ENCODE results near the gene MED13L. TPM values are rescaled to one million over a fixed set of nuclear protein-coding genes. Genes with fewer than 3 reads are reported as not detected.

MED13L gene
- total RNA-seq, 2 experiments from 2014 or later = 203 to 208 TPM

DNA sequence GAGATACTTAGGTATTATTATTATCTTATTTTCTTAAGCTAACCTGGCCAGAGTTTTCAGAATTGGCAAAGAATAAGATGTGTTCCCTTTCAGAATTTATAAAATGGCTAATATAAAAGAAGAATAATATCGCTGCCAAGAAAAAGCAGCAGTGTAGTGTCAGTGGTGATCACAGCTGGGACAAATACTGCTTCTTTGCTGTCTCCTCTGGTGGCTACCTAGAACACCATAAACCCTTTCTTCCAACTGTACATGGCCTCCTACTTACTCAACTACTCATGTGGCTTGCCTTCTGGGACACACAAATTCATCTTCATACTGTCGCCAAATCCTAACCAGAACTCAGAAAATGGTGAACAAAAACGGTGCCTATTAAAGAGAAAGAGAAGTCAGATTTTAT lies 72.7 kb downstream of the MED13L start:
- H3K27ac Mint-ChIP-seq = no peak overlapping the region
- intact Hi-C loops (cut with DNase I, micrococcal nuclease) = no loop called here

DNA sequence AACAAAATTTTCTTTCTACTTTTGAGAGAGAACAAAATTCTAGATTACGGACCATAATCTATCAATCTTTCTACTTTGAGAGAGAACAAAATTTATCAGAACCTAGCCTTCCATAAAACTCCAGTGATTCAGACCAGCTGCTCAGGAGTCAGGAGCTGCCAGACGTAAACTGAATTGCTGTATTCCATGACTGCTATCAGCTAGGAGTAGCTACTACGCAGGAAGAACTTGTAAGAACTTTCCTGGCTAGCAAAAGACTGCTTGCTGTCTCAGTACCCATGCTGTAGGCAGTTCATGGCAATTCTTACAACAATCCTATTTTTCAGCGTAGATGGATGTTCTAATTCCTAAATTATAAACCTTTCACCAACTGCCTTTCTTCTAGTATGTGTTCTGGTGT lies 73.3 kb downstream of the MED13L start:
- ChIA-PET CTCF (interaction anchor here (1.8 kb wide), 1 partner anchor 9 kb away, joined by 5 read pairs; no protein-coding TSS in a partner anchor), POLR2A (interaction anchor here (1.2 kb wide), 1 partner anchor 8 kb away, joined by 5 read pairs; no protein-coding TSS in a partner anchor)
- H3K4me1 ChIP-seq (ENCODE audit: insufficient read depth, low read length) = no peaks in the 10 kb centered on the region
- Mint-ChIP-seq H3K27ac (no peak overlapping the region), H3K9me3 (no peaks in the 10 kb centered on the region), H3K36me3 (ENCODE audit: low read depth) (peaks cover 12% of the 10 kb centered on the region), H3K4me3 (no peak overlapping the region), H3K4me1 (ENCODE audit: low read depth) (peaks cover 77% of the 10 kb centered on the region), H3K27me3 (no peaks in the 10 kb centered on the region)
- peaks cover 8% of the 10 kb centered on the region for H3K36me3 ChIP-seq (ENCODE audit: insufficient read depth, low read length)
- intact Hi-C loops (cut with DNase I, micrococcal nuclease) = no loop called here
- no peaks in the 10 kb centered on the region for H3K27me3 ChIP-seq (ENCODE audit: control insufficient read depth in 1 of 2, insufficient read depth in 2 of 2, low read length in 2 of 2)
- no peak for ATAC-seq (ENCODE audit: poor library complexity)
- TF ChIP-seq, protein P1, sequence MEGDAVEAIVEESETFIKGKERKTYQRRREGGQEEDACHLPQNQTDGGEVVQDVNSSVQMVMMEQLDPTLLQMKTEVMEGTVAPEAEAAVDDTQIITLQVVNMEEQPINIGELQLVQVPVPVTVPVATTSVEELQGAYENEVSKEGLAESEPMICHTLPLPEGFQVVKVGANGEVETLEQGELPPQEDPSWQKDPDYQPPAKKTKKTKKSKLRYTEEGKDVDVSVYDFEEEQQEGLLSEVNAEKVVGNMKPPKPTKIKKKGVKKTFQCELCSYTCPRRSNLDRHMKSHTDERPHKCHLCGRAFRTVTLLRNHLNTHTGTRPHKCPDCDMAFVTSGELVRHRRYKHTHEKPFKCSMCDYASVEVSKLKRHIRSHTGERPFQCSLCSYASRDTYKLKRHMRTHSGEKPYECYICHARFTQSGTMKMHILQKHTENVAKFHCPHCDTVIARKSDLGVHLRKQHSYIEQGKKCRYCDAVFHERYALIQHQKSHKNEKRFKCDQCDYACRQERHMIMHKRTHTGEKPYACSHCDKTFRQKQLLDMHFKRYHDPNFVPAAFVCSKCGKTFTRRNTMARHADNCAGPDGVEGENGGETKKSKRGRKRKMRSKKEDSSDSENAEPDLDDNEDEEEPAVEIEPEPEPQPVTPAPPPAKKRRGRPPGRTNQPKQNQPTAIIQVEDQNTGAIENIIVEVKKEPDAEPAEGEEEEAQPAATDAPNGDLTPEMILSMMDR (IDR thresholded peaks at IDR 0.05) = no peak
- H3K9me3 ChIP-seq (ENCODE audit: control insufficient read depth in 1 of 2, insufficient read depth in 1 of 2, low read length in 2 of 2) = no peaks in the 10 kb centered on the region
- no peak overlapping the region for H3K4me3 ChIP-seq (ENCODE audit: low read length)
- no peak overlapping the region for H3K27ac ChIP-seq (ENCODE audit: low read depth in 1 of 2, low read length in 2 of 2)
- no peak for DNase-seq

More for the DNA sequence above, 72.7 kb downstream of the MED13L start:
- Histone ChIP-seq H3K27me3 (ENCODE audit: control insufficient read depth in 1 of 2, insufficient read depth in 2 of 2, low read length in 2 of 2) (no peaks in the 10 kb centered on the region), H3K9me3 (ENCODE audit: control insufficient read depth in 1 of 2, insufficient read depth in 1 of 2, low read length in 2 of 2) (no peaks in the 10 kb centered on the region), H3K36me3 (ENCODE audit: insufficient read depth, low read length) (peaks cover 8% of the 10 kb centered on the region), H3K4me3 (ENCODE audit: low read length) (no peak overlapping the region), H3K27ac (ENCODE audit: low read depth in 1 of 2, low read length in 2 of 2) (no peak overlapping the region), H3K4me1 (ENCODE audit: insufficient read depth, low read length) (no peaks in the 10 kb centered on the region)
- H3K36me3 Mint-ChIP-seq (ENCODE audit: low read depth) = peaks cover 12% of the 10 kb centered on the region
- peaks cover 77% of the 10 kb centered on the region for H3K4me1 Mint-ChIP-seq (ENCODE audit: low read depth)
- H3K27me3 Mint-ChIP-seq = no peaks in the 10 kb centered on the region
- no peak overlapping the region for H3K4me3 Mint-ChIP-seq
- no peak for DNase-seq
- CTCF ChIA-PET = interaction anchor here (1.4 to 1.8 kb wide), 2 partner anchors 10 to 31 kb away, joined by 5 read pairs; no protein-coding TSS in a partner anchor
- no peak for ATAC-seq (ENCODE audit: poor library complexity)
- TF ChIP-seq, protein P1 (IDR thresholded peaks at IDR 0.05) = no peak
- POLR2A ChIA-PET = interaction anchor here (1.2 kb wide), 1 partner anchor 9 kb away, joined by 5 read pairs; no protein-coding TSS in a partner anchor
- H3K9me3 Mint-ChIP-seq = no peaks in the 10 kb centered on the region

DNA sequence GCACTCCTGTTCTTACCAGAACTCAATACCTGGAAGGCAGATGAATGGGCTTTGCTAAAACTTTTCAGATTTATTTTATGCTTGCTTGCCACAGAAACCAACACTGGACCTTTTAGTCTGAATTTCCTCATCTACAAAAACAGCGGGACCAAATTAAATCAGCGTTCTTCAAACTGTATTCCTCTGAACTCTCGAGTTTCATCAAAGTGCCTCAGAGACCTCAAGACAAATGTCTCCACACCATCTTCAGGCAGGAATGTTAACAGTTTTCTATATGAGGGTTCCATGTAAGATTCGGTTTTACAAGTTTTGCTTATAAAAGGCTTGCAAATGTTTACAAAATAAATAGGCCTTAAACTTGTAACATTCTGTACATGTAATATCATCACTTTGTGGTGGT lies 74.6 kb downstream of the MED13L start:
- Mint-ChIP-seq H3K4me1 (ENCODE audit: low read depth) (peaks cover 87% of the 10 kb centered on the region), H3K9me3 (no peaks in the 10 kb centered on the region), H3K27me3 (no peaks in the 10 kb centered on the region), H3K4me3 (no peak overlapping the region), H3K27ac (no peak overlapping the region), H3K36me3 (ENCODE audit: low read depth) (peaks cover 12% of the 10 kb centered on the region)
- no peak overlapping the region for H3K4me3 ChIP-seq (ENCODE audit: low read length)
- no peaks in the 10 kb centered on the region for H3K27me3 ChIP-seq (ENCODE audit: control insufficient read depth in 1 of 2, insufficient read depth in 2 of 2, low read length in 2 of 2)
- ATAC-seq (ENCODE audit: poor library complexity) (no peak), DNase-seq (no peak)
- no peaks in the 10 kb centered on the region for H3K9me3 ChIP-seq (ENCODE audit: control insufficient read depth in 1 of 2, insufficient read depth in 1 of 2, low read length in 2 of 2)
- TF ChIP-seq, protein P1 (IDR thresholded peaks at IDR 0.05) = no peak
- no peak overlapping the region for H3K27ac ChIP-seq (ENCODE audit: low read depth in 1 of 2, low read length in 2 of 2)
- no peaks in the 10 kb centered on the region for H3K4me1 ChIP-seq (ENCODE audit: insufficient read depth, low read length)
- POLR2A ChIA-PET = no interaction called here
- intact Hi-C loops (cut with DNase I, micrococcal nuclease) = no loop called here
- CTCF ChIA-PET = no interaction called here
- H3K36me3 ChIP-seq (ENCODE audit: insufficient read depth, low read length) = peaks cover 8% of the 10 kb centered on the region
